ENCODE data around the gene MLLT6.

MLLT6 gene

DNA sequence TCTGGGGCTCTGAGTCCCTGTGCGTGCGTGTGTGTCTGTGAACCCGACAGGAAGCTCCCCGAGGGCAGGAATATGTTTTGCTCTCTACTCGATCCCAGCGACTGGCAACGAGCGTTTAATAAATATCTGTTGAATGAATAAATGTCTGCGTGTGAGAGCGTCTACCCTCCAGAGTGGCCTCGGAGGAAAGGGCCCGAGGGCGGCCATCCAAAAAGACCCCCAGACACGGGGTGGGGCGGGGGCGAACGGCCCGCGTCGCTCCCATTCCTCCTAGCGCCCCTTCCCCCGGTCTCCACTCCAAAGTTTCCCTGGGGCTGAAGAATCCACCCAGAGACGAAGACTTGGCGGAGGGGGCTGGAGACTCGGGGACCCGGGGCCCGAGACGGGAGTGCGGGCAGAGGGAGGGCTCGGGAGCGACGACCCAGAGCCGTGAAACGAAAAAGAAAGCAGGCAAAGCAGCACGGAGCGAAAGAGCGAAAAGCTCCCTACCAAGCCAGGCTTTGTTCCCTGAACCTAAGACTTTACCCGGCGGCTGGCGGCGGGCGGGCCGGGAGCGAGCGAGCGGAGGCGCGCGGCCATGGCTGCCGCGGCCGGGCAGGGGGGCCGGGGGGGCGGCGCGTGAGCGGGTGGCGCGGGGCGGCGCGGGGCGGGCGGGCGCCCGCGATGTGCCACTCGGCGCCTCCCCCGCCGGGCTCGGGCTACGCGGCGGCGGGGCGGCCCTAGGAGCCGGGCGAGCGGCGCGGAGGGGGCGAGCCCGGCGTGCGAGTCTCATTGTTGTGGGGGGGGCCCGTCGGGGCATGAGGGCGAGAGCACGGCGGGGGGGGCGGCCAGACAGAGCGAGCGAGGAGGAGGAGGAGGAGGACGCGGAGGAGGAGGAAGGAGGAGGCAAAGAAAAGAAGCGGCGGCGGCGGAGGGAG lies at the start of gene MLLT6:
Gene MLLT6, plus strand, starts transcription at position 668 of the 917 bp plus-strand sequence. CDS start 360 bp downstream, outside the sequence.
- peak in 57 of 58 donors; percentile 20 to 84 (median 71) for DNase-seq

- DNase-seq, result peak in 55 of 58 donors; percentile 17 to 85 (median 62)
Observed at GRCh38 chr17:38656959-38657823, 47.9 kb upstream of the MLLT6 start.

- DNase-seq, result no peak
Observed at GRCh38 chr17:38657824-38658740, 47.0 kb upstream of the MLLT6 start.

DNA sequence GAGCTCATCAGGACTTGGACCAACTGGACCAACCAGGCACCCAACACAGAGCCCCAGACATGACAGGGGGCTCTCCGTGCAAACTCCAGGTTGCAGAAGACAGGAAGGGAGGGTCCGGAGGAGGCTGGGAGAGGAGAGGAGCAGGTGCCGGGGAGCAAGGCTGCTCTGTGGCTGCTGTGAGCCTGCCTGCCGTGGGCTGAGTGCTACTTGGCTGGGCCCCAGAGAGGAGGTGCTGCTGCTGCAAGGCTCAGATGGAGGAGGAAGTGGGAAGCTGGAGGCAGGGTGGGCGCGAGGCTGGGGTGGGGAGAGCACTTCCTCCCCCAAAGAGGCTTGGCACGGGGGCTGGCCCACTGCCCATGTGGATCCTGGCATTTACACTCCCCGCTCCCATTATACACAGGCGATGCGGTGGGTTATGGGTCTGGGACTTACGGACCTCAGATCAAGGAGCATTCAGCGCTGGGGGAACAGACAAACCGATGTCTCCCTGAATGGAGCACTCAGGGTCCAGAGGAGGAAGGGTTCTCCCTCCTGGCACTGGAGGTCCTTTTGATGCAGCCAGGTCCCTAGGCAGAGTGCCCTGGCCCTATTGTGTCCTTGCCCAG lies 46.2 kb upstream of the MLLT6 start:
- peak in 39 of 58 donors; percentile 9 to 68 (median 35) for DNase-seq

DNA sequence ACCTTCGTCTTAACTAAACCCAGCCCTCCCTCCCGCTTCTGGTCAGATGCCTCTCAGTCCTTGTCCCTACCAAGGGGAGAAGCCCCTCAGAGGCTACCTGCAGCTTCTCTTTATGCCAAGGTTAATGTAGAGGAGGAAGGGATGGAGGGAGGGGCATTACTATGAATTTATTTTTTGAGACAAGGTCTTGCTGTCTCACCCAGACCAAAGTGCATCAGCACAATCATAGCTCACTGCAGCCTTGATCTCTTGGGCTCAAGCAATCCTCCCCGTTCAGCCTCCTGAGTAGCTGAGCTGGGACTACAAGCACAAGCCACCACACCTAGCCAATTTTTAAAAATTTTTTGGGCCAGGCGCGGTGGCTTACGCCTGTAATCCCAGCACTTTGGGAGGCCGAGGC lies 45.7 kb upstream of the MLLT6 start:
- DNase-seq, result no peak

DNA sequence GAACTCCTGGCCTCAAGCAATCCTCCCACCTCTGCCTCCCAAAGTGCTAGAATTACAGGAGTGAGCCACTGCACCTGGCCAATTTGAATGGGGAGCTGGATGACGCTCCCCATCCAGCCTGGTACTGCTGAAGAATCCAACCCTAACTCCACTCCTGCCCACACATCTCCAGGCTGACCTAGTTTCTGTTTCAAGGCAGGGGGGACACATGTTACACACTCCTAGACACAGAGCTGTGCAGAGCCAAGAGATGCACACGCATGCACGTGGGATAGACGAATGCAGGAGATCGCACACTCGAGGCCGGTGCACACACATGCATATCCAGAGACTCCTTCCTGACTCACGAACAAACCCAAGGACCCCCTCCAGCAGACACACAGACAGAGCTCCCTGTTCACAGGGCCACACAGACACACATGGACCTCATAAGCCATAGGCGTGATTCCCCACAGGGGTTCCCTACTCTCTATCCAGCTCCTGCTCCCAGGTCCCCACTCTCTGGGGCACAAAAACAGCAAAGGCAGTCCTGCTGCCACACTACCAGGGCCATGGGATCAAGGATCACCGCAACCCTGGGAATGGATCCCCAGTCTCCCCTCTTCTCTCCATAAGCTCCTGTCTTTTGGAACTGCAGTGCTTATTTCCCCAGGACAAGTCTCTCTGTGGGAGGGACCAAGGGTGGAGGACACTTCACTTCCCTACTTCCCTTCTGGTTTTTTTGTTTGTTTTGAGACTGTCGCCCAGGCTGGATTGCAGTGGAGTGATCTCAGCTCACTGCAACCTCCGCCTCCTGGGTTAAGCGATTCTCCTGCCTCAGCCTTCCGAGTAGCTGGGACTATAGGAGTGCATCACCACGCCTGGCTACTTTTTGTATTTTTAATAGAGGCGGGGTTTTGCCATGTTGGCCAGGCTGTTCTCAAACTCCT lies 44.7 kb upstream of the MLLT6 start:
- DNase-seq, result peak in 2 of 58 donors; percentile 20 to 23

DNA sequence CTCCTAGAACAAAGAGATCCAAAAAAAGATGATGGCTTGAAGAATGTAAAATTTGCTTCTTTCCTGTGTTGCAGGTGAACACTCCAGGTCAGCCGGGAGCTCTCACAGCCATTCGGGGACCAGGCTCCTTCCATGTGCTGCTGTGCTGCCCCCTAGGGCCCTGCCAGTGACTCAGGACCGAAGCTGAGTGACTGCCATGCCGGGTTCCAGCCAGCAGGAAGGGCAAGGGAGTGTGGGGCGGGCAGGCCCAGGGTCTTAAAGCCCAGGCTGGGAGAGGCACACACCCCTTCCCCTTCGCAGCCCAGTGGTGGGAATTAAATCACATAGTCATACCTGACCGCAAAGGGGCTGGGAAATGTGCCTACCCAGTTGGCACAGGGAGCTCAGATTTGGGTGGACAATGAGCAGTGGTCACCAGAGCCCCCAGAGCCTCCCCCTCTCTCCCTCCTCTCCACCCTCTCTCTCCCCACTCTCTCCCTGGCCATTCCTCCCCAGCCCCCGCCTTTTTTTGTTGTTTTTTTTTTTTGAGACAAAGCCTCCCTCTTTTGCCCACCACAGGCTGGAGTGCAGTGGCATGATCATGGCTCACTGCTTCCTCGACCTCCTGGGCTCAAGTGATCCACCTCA lies 41.8 kb upstream of the MLLT6 start:
- DNase-seq, result peak in 45 of 58 donors; percentile 16 to 82 (median 49)

- DNase-seq, result no peak
Observed at GRCh38 chr17:38663964-38664644, 41.0 kb upstream of the MLLT6 start.

- DNase-seq, result peak in 50 of 58 donors; percentile 12 to 74 (median 40)
Observed at GRCh38 chr17:38667099-38667786, 37.8 kb upstream of the MLLT6 start.

DNA sequence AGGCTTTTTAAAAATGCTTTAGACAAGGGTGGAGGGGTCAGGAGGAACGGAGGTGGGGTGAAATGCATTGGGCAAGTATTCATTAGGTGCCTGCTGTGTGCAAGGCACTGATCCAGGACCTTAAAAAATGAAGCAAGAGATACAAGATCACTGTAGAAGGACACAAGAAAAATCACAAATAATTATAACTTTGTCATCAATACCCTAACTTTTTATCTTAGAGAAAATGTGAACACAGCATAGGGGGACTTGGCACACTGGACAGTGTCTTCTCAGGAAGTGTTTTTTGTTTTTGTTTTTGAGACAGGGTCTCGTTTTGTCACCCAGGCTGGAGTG lies 37.3 kb upstream of the MLLT6 start:
- no peak for DNase-seq

DNA sequence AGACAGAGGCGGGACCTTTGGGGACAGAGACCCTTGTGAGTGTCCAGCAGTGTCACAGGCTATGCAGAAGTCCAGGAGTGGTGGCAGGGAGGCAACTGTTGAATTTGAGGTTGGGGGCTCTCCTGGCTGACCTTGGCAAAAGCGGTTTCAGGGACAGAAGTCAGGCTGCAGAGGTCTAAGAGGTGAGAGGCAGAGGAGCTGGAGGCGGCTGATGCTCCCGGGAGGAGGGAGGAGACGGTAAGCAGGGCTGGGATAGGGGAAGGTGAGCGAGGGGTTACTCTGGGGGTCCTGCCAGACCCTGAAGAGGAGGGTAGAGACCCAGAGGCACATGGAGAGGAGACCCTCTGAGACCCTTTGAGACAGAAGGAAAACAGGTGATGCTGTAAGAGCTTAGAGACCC lies 35.6 kb upstream of the MLLT6 start:
- DNase-seq, result no peak

DNA sequence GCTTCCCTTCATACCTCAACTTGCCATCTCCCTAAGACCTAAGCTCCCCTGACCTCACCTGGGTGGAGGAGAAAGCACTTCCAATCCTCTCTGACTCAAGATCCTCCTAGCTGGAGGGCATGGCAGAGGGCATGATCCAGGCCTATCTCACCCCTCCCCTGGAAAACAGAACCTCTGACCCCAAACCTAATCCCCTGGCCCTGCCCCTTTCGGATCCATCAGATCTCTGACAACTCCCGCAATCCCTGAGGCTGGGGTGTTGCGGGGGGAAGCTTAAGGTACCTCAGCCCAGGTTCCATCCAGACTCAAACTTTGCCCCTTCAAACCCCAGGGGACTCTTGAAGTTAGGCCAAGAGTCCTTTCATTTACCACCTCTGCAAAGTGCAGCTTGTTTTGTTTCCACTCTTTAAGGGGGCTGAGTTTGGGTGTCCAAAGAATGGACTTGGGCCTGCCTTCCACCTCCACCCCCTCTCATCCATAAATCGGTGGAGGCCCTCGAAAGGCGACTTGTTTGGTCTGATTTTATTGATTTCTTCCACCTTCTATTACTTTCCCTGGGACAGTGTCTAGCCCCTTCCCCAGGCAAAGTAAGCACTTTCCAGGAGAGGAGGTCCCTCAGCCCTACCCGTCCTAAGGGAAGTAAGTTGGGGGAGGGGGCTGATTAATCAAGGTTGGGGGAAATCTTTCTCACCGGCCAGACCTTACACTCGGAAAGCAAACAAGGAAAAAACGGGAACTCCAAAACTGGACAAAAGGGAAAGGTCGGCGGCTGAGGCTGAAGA lies 32.9 kb upstream of the MLLT6 start:
- DNase-seq, result no peak

- no peak for DNase-seq
Observed at GRCh38 chr17:38672788-38673706, 32.0 kb upstream of the MLLT6 start.

- DNase-seq, result no peak
Observed at GRCh38 chr17:38673707-38674013, 31.4 kb upstream of the MLLT6 start.

- peak in 1 of 58 donors; percentile 41 for DNase-seq
Observed at GRCh38 chr17:38674014-38674748, 30.9 kb upstream of the MLLT6 start.

Measured in anterior cingulate cortex (tissue), 58 donors.